GM12891 (cell line): ENCODE measurements around the gene GNB1.

ENCODE experiments used
- PAX5 ChIP-seq: IDR thresholded peaks from 2 replicates; pipeline ENCODE4 v1.6.1; 2011; ENCODE audit warnings: low read length, moderate library complexity, mild to moderate bottlenecking; ENCODE audit not compliant: insufficient read depth, severe bottlenecking
- POLR2A ChIP-seq: IDR thresholded peaks from 2 replicates; pipeline ENCODE4 v1.6.1; 2011; ENCODE audit warnings: low read depth, low read length, control low read depth
- POLR2AphosphoS5 ChIP-seq: IDR thresholded peaks from 2 replicates; pipeline ENCODE4 v1.6.1; 2011; ENCODE audit warnings: low read depth, low read length, control low read depth
- SPI1 ChIP-seq: IDR thresholded peaks from 2 replicates; pipeline ENCODE4 v1.6.1; 2011; ENCODE audit warnings: low read depth, low read length, control low read depth
- TAF1 ChIP-seq: IDR thresholded peaks from 2 replicates; pipeline ENCODE4 v1.6.1; 2011; ENCODE audit warnings: low read depth, low read length, control low read depth

- TF ChIP-seq POLR2A (no peak), TAF1 (no peak), POLR2AphosphoS5 (no peak), PAX5 (no peak), SPI1 (no peak)
Measured at GRCh38 chr1:1754051-1754815, 136.7 kb downstream of the GNB1 start.
